A673 (cell line): ENCODE measurements around the gene GOLM1. TPM values are rescaled to one million over a fixed set of nuclear protein-coding genes. Genes with fewer than 3 reads are reported as not detected.

Experiments used
- BruUV-seq: library from RNA; stranded (reverse); fragments of 400-500 nt; replicated peaks from 2 replicates; lab custom pipeline; 2021; lab: Mats Ljungman, UMichigan
- CTCF ChIA-PET: fragments of 300-600 bp; sonication (Branson Sonifier 250); formaldehyde crosslinking; loops from one replicate; lab custom pipeline; 2022; ENCODE audit warnings: antibody characterized with exemption; lab: Charles Lee
- POLR2A ChIA-PET: fragments of 300-600 bp; sonication (Branson Sonifier 250); formaldehyde crosslinking; loops from one replicate; lab custom pipeline; 2022; ENCODE audit warnings: antibody characterized with exemption; ENCODE audit not compliant: low non-redundant PET; lab: Charles Lee
- DNase-seq: peaks from one replicate; pipeline ENCODE4 v3.0.0-alpha.2; 2015; ENCODE audit warnings: low spot score
- H3K27ac ChIP-seq: fragments of 200-600 bp; sonication (generic); 2 replicates; pipeline ENCODE4 v1.5.1; 2016; ENCODE audit warnings: mixed run types, low read depth, mild to moderate bottlenecking, mixed read lengths, antibody characterized with exemption, low read length; ENCODE audit not compliant: poor library complexity, severe bottlenecking
- H3K27me3 ChIP-seq: fragments of 200-600 bp; sonication (generic); replicated peaks from 2 replicates; pipeline ENCODE4 v1.6.1; 2017; ENCODE audit warnings: mixed run types, low read depth, mild to moderate bottlenecking, mixed read lengths, antibody characterized with exemption, low read length; ENCODE audit not compliant: insufficient read depth, poor library complexity
- H3K36me3 ChIP-seq: fragments of 200-600 bp; sonication (generic); 2 replicates; pipeline ENCODE4 v1.6.1; 2016; ENCODE audit warnings: mixed run types, mild to moderate bottlenecking, mixed read lengths, antibody characterized with exemption, low read length; ENCODE audit not compliant: insufficient read depth, poor library complexity, severe bottlenecking
- H3K4me1 ChIP-seq: fragments of 200-600 bp; sonication (generic); 2 replicates; pipeline ENCODE4 v1.6.1; 2017; ENCODE audit warnings: mixed run types, mild to moderate bottlenecking, mixed read lengths, antibody characterized with exemption, low read length; ENCODE audit not compliant: insufficient read depth, poor library complexity, severe bottlenecking
- H3K4me3 ChIP-seq: fragments of 200-600 bp; sonication (generic); 2 replicates; pipeline ENCODE4 v1.5.1; 2016; ENCODE audit warnings: low read depth, mixed run types, mild to moderate bottlenecking, mixed read lengths, low read length; ENCODE audit not compliant: poor library complexity, severe bottlenecking
- H3K9me3 ChIP-seq: fragments of 200-600 bp; sonication (generic); 2 replicates; pipeline ENCODE4 v1.6.1; 2016; ENCODE audit warnings: mixed run types, low read depth, mild to moderate bottlenecking, mixed read lengths, antibody characterized with exemption, low read length; ENCODE audit not compliant: poor library complexity, severe bottlenecking
- CTCF ChIP-seq: fragments of 300-800, 200-600 bp; sonication (generic); conservative IDR thresholded peaks from 2 replicates; pipeline ENCODE4 v1.5.1; 2017; ENCODE audit warnings: low read depth, mild to moderate bottlenecking, antibody characterized with exemption, low read length, moderate library complexity, mixed read lengths
- EZH2 ChIP-seq: fragments of 200-600 bp; sonication (generic); IDR thresholded peaks from 2 replicates; pipeline ENCODE4 v1.6.1; 2017; ENCODE audit warnings: borderline replicate concordance, low read depth, mild to moderate bottlenecking, mixed read lengths, antibody characterized with exemption, low read length; ENCODE audit not compliant: poor library complexity, severe bottlenecking
- intact Hi-C: fragments of 100-400 bp; cut with micrococcal nuclease; formaldehyde crosslinking; loops from one replicate; pipeline ENCODE4 v1.10.0; 2022; ENCODE audit not compliant: unreplicated experiment
- total RNA-seq: library from RNA; stranded (reverse); gene quantifications from 2 replicates; pipeline ENCODE4 v1.2.3, GENCODE V29; 2021

Gene GOLM1
- total RNA-seq, 1 experiment from 2014 or later = 86.1 TPM

DNA sequence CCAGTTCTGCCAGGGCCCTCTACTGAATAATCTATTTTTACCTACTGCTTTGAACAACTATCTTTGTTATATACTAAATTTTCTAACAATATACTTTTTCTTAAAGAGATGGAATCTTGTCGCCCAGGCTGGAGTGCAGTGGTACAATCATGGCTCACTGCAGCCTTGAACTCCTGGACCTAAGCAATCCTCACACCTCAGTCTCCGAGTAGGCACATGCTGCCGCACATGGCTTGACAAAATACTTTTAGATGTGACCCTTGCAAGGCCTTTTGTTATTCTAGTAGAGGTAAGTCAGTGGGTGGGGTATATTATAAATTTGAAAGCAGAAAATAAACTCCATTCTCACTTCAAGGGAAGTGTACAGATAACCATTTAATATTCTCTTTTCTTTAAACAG, 7.9 kb downstream of the GOLM1 start:
- no peak for DNase-seq
- intact Hi-C loops = no loop called here
- Histone ChIP-seq H3K9me3 (peaks cover 6% of the 10 kb centered on the region), H3K4me3 (no peak overlapping the region), H3K4me1 (peaks cover 6% of the 10 kb centered on the region), H3K27me3 (no peaks in the 10 kb centered on the region), H3K27ac (no peak overlapping the region), H3K36me3 (no peaks in the 10 kb centered on the region)
- TF ChIP-seq EZH2 = no peak
- TF ChIP-seq CTCF = no peak
- BruUV-seq = no TSS peak
- CTCF ChIA-PET = no interaction called here
- POLR2A ChIA-PET = no interaction called here

DNA sequence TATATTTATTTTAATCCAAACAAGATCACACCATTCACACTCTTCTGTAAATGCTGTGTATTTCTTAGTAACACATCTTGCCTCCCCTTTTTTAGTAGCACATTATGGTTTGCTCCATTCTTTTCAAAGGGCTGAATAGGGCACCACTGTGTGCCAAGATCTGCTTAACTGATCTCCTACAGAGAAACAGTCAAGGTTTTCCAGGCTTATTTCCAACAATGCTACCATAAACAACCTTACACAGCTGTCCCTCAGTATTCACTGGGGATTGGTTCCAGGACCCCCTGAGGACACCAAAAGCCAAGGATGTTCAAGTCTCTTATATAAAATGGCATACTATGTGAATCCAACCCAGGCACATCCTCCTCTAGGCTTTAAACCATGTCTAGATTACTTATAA, 16.5 kb downstream of the GOLM1 start:
- no TSS peak for BruUV-seq
- peak; percentile 91 for DNase-seq

GRCh38 chr9:86079865-86080469, 19.4 kb downstream of the GOLM1 start:
- TF ChIP-seq CTCF (no peak), EZH2 (no peak)
- ChIA-PET CTCF (no interaction called here), POLR2A (interaction anchor here (0.7 kb wide), 1 partner anchor 18 kb away, joined by 3 read pairs; no protein-coding TSS in a partner anchor)
- DNase-seq = peak; percentile 66
- Histone ChIP-seq H3K27ac (peak overlapping the region; percentile 43), H3K4me1 (peaks cover 35% of the 10 kb centered on the region), H3K36me3 (peaks cover 5% of the 10 kb centered on the region), H3K27me3 (no peaks in the 10 kb centered on the region), H3K9me3 (no peaks in the 10 kb centered on the region), H3K4me3 (no peak overlapping the region)
- BruUV-seq = no TSS peak
- intact Hi-C loops = no loop called here

More for the DNA sequence above, 16.5 kb downstream of the GOLM1 start:
- ChIA-PET POLR2A (interaction anchor here (0.5 kb wide), 1 partner anchor 959 kb away, joined by 3 read pairs; no protein-coding TSS in a partner anchor), CTCF (no interaction called here)
- H3K9me3 ChIP-seq = no peaks in the 10 kb centered on the region
- no peaks in the 10 kb centered on the region for H3K27me3 ChIP-seq
- intact Hi-C loops = no loop called here
- no peak overlapping the region for H3K27ac ChIP-seq
- TF ChIP-seq CTCF (no peak), EZH2 (no peak)
- H3K4me1 ChIP-seq = peaks cover 35% of the 10 kb centered on the region
- H3K4me3 ChIP-seq = no peak overlapping the region
- H3K36me3 ChIP-seq = no peaks in the 10 kb centered on the region
